GM18861 (cell line): ENCODE measurements around the gene LRRC32.

ENCODE experiments used
- ATAC-seq: cut with Tn5 transposase; IDR thresholded peaks from one replicate; pipeline ENCODE4 v1.9.1; 2021; ENCODE audit not compliant: unreplicated experiment

Gene LRRC32

DNA sequence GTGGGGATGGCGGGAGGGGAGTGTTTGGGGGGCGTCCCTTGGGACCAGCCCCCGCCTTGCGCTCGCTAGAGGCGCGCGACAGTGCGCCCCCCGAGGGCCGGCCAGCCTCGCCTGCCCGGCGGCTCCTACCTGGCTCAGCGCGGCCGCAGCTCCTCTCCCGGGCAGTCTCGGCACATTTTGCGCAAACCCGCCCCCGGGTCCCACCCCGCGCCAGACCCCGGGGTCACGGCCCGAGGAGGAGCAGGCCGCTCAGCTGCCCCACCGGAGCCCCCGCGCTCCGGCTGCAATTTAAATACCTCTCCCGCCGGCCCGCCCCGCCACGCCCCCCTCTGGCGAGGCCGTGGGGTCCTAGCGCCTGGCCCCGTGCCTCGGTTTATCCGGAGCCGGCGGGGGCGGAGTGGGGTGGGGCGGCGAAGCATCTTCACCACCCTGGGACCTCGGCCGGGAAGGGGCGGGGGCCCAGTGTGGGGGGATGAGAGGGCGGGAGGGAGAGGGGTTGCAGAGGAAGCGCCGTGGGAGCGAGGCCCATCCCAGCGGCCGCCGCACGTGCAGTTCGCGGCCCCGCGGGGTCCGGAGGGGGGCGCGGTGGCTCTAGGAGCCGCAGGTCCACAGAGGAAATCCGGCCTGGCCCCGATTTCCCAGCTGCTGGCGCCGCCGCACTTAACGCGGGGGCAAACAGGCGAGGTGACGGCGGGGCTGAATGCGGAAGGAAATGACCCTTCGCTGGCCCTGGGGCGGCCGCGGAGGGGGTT, at the start of gene LRRC32:
TSS of gene LRRC32 (minus strand) at position 263 of the 752 bp plus-strand sequence. CDS start 4,793 bp downstream, outside the sequence.
- ATAC-seq = no peak

- ATAC-seq = no peak
Measured at GRCh38 chr11:76719686-76720085, 49.1 kb upstream of the LRRC32 start.

DNA sequence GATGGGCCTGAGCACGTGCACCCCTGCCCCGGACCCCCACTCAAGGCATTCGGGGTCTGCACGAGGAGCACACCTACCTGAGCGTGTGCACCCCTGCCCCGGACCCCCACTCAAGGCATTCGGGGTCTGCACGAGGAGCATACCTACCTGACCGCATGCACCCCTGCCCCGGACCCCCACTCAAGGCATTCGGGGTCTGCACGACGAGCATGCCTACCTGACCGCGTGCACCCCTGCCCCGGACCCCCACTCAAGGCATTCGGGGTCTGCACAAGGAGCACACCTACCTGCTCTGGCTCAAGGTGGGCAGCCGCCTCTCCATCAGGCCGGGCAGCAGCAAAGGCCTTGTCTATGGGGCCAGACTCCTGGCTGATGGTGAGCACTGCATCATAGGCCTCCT, 48.7 kb upstream of the LRRC32 start:
- ATAC-seq = no peak

GRCh38 chr11:76717816-76718215, 47.3 kb upstream of the LRRC32 start:
- ATAC-seq = no peak

DNA sequence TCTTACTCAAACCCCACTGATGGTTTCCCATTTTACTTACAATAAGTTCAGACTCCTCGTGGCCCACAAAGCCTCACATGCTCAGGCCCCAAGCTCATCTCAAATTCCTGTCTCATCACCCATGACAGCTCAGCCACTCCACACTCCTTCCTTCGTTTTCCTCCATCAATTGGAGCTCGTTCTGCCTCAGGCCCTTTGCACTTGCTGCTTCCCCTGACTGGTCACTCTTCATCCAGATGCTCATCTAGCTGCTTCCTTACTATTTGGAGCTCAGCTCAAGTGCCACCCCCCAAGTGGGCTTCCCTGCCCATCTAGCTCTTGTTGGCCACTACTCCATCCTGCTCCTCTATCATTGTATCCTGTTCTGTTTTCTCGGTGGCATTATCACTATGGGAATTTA, 46.8 kb upstream of the LRRC32 start:
- no peak for ATAC-seq

DNA sequence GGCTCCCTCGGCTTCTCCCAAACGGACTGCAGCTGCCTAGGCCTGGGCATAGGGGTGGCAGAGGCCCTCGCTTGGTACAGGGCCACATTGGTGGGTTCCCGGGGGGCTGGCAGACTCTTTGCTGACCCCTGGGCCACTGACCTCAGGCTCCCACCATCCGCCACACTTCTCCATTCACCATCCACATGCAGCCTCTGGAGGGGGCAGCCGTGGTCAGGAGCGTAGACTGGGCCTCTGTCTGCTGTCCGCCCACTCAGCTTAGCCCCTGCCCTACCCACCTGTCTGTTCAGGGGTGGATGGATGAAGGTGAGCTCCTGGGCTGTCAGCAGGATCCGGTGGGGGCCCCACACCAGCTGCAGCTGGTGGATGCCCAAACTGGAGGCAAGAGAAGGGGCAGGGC, 45.7 kb upstream of the LRRC32 start:
- ATAC-seq = no peak

GRCh38 chr11:76714493-76714892, 43.9 kb upstream of the LRRC32 start:
- ATAC-seq = no peak

DNA sequence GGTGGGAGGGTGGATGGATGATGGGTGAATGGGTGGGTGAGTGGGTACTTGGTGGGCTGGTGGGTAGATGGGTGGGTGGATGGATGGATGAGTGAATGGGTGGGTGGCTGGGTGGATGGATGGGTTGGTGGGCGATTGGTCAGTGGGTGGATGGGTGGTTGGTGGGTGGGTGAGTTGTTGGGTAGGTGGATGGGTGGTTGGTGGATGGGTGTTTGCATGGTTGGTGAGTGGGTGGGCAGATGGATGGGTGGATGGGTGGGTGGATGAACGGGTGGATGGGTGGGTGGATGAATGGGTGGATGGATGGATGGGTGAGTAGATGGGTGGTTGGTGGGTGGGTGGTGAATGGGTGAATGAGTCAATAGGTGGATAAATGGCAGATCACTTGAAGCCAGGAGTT, 43.0 kb upstream of the LRRC32 start:
- ATAC-seq = no peak

DNA sequence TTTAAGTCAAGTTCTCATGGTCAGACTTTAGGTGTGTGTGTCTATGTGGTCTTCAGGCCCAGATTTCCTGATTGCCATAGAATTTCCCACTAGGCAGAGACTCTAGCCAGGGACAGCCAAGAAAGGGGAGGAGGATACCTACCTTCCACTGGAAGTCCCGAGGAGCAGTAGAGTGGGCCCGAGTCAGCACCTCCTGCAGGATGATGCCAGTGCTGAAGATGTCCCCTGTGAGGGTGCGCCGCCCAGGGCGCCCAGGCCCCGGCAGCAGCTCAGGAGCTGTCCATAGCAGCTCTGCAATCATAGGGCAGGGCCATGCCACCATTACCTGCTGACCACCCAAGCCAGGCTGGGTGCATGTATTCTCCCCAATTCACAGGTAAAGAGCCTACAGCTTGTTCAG, 41.6 kb upstream of the LRRC32 start:
- ATAC-seq = no peak

DNA sequence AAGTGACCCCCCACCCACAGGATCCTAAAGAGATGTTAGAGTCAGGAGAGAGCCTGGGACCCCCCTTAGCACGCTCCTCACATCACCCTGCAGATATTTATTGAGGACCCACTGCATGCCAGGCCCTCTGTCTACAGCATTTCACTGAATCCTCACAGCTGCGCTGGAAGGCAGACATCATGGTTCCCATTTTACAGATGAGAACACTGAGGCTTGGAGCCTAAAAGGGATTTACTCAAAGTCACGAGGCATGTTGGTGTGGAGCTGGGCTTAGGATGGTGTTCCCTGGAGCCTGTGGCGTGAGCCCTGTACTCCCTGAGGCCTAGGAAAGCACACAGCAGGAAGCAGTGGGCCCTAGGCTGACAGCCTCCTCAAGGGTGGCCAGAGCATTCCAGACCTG, 39.2 kb upstream of the LRRC32 start:
- no peak for ATAC-seq

DNA sequence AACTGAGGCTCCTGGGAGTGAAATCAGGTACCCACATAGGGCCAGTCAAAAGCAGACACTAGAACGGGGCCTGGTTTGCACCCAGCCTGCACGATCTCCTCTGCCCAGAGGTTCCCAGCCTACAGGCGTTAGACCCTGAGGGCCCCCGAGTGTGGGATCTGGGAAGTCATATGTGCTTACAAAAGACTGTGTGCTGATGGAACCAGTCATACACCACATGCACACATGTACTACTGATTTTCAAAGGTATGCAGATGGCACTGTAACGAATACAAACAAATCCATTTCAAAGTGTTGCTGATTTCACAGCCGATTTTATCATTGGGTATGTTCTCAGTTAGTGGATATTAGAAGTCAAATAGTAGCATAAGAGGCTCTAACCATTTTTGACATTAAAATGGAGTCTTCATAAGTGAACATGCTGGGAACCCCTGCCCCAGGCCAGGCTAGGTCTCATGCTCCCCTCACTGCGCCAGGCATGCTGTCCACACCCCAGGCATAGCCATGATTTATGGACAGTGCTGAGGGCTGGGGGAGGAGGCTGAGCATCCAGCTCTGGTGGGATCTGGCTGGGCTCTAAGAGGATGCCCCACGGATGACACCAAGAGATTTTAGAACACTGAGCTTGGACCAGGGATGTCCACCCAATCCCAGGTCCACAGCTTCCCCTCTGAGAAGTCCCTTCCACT, 38.6 kb upstream of the LRRC32 start:
- no peak for ATAC-seq

DNA sequence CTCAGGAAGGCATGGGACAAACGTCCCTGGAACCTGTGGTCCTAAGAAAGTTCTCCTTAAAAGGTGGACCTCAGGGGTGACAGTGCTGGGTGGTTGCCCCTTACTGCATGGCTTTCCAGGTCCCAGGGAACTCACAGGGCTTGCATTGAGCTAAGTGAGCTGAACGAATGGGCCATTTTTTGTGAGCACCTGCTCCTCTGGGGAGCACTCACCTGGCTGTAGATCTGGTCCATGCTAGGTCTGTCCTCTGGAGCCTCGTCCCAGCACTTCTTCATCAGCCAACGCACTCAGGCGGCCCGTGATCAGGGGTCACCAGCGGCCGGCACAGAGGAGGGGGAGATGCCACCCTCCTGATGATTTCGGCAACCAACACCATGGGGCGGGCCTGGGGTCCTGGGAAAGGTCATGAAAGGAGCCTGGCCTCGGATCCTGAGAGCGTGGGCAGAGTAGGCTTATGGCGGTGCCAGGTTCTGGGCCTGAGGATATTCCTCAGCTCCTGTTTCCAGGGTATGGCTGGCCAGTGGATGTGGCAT, 36.8 kb upstream of the LRRC32 start:
- ATAC-seq = no peak

DNA sequence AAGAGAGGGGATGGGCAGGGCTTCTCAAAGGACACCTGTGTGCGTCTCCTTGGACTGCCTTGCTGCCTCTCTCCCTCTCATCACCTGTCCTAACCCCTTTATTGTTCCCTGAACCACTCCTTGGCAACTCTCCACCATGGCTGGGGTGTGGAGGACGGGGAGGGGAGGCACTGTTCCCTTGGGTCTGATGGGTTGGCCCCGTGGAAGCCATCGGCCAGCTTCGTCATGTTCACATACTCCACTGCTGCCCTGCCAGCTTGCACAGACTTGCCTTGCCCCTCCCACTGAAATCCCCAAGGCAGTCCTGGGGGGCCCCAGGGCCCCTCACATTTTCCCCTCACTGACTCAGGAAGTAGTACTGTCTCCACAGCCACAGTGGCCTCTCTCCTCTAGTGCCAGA, 36.1 kb upstream of the LRRC32 start:
- ATAC-seq = no peak

DNA sequence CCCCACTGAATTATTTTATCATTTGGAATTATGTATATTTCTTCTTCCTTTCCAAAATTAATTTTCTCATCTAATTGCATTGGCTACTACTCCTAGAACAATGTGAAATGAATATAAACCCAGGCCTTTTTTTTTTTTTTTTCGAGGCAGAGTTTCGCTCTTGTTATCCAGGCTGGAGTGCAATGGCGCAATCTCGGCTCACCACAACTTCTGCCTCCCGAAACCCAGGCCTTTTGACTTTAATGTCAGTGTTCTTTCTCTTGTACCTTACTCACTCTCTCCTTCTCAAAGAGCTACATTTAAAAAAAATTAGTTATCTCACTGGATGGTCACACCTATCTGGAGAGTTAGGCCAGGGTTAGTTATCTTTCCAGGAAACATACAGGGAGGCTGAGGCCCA, 35.3 kb upstream of the LRRC32 start:
- no peak for ATAC-seq

- ATAC-seq = no peak
Measured at GRCh38 chr11:76704171-76704948, 33.8 kb upstream of the LRRC32 start.

- no peak for ATAC-seq
Measured at GRCh38 chr11:76703707-76704106, 33.2 kb upstream of the LRRC32 start.

DNA sequence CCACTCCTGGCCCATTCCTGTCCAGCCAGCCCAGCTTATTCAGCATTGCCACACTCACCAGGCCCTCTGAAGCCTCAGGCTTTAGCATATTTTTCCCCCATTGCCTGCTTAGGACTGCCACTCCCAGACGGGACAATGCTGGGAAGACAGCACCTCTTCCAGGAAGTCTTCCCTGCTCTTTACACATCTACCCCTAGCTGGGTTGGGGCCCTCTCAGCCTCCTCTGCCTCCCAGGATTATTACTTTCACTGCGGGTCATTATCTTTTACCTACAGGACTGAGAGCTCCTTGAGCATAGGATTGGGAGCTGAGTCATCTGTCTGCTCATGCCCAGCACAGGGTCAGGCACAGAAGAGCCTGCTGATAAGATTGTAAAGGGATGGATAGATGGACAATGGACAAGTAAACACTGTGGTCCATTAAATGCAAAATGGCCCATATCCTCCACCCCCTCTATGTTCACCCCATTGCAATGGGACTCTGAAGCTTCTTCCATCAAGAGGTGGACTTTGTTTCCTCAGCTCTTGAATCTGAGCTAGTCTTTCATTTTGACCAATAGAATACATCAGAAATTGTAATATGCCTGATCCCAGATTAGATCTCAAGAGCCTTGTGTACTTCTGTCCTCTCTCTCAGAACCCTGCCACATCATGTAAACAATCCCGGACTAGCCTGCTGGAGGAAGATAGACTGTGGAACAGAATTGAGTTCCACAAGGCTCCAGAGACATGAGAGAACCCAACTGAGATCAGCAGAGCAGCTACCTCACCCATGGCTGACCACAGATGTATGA, 32.0 kb upstream of the LRRC32 start:
- no peak for ATAC-seq

- no peak for ATAC-seq
Measured at GRCh38 chr11:76701294-76702040, 30.9 kb upstream of the LRRC32 start.

GRCh38 chr11:76700177-76701100, 29.9 kb upstream of the LRRC32 start:
- no peak for ATAC-seq
